Daoy (cell line): ENCODE results near the gene TMEM239. TPM values are rescaled to one million over a fixed set of nuclear protein-coding genes. Genes with fewer than 3 reads are reported as not detected.

Source experiments
- DNase-seq: peaks from one replicate; pipeline ENCODE4 v3.0.0-alpha.2; 2015; ENCODE audit warnings: low read depth
- total RNA-seq: library from RNA; depleted of rRNA; stranded (reverse); fragments of >200 nt; shearing (Covaris generic); gene quantifications from 2 replicates; pipeline ENCODE4 v1.2.3, GENCODE V29; 2014; rRNA removed

The TMEM239 gene
- total RNA-seq, 1 experiment from 2014 or later = not detected

DNA sequence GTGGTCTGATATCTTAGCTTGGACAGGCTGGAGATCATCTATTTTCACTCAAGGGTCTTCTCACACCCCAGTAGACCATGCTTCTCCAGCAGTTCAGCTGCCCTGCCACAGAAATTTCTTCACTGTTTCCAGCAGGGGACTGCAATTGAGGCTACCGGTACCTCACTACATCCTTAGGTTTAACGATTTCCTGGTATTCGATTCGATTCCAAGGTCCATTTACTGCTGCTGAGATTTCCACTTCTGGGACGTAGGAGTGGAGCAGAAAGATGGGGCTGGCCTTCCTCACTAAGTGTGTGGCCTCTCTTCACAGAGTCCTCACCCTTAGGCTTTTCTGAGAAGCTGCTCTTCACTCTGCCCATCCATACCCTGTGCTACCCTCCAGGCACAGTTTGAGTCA is 30.5 kb downstream of the TMEM239 start:
- DNase-seq = no peak

DNA sequence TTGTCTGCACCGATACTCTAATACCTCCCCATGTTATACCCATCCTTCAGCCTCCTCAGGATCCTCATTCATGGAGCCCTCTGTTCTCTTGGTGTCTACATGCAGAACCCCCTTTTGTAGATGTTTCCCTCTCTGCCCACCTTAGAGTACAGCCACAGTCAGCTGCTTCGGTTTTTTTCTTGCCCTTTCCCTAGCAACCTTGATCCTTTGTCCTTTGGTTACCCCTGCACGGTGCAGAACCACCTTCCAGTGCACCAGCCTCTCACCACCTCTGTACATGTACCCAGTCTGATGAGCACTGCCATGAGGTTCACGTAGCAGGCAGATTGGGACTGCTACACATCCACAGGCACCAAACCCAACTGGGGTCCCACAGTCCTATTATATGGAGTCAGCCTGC is 31.6 kb downstream of the TMEM239 start:
- no peak for DNase-seq

DNA sequence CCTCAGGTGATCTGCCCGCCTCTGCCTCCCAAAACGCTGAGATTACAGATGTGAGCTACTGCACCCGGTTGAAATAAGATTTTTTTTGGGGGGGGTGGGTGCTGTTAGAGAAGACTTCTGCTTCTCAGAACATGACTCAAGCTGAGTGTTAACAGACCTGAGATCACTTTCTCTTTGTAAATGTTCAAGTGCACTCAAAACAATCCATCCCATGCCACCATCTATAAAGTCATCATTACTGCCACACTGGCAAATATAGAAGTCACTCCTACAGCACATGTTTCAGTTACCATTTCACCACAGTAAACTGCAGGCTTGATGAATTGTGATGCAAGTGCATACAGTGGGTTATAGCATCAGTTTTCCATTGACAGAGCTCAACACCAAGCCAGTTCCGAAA is 33.4 kb downstream of the TMEM239 start:
- DNase-seq = no peak

DNA sequence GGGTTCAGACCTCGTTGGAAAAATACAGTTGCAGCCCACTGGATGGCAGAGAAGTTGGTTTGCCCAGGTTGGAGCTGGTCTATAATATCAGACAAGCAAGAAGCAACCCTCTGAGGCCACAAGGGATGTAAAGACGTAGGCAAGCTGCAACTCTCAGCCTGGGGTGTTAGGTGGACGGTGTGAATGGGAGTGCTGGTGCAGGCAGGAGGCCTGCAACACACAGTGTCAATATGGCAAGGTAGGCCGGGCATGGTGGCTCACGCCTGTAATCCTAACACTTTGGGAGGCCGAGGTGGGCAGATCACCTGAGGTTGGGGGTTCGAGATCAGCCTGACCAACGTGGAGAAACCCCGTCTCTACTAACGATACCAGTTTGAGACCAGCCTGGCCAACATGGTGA is 34.9 kb downstream of the TMEM239 start:
- DNase-seq = no peak

DNA sequence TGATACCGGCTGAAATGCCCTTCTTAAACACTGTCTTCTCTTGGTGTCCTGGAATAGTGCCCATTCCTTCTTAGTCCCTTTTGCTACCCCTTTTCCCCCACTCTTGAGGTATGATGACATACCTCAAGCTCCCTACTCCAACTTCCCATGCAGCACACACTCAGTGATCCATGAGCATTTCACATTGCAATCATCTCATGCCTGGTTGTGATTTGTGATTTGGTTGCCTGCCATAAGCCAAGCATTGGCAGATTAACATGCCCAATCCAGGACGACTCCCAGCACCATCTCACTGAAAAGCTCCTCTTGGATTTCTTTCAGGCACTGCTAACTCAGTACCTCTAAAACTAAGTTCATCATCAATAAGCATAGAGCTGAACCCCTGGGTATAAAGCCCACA is 42.4 kb downstream of the TMEM239 start:
- DNase-seq = no peak

DNA sequence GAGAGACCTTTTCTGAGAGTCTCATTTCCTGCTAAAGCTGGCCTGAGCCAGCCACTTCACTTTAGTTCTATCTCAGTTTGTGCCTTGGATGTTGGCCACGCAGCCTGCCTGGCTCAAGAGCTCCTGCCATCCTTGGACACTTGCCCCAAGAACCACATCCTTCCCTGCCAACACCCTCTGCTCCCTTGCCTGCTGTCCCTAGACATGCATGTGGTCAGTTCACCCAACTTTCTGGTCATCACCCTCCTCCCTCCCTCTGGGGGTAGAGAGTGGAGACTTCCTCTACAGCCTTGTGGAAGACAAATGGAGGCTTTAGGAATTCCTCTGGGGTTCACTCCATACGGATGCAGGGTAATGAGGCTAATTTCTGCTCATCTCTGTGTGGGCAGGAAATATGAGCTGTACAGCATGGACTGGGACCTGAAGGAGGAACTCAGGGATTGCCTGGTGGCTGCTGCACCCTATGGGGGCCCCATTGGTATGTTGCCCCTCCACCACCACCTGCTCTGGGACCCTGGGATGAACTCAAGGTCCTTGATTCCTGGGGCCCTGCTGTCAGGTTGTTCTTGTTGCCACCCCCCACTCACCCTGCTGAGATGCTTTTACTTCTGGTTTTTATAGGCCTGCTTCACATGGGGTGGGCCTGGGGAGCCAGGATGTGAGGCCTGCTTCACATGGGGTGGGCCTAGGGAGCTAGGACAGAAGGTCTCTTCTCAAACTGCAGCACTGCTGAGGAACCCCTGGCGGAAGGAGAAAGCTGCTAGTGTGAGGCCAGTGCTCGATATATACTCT is 43.4 kb downstream of the TMEM239 start:
- DNase-seq = no peak

DNA sequence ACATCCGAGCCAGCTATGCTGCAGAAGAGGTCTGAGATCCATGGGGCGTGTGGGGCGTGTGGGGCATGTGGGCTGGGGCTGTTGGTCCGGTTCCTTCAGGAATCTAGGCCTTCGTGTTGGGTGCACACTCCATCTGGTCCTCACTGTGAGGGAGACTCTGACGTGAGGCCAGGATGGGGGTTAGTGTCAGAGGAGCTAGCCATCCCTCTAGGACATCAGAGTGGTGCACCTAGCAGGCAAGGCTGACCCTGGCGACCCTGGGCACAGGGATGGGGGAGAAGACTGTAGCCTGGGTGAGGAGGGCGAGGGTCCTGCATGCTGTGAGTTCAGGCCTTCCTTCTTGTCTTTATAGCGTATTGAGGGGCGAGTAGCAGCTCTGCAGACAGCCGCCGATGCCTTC is 48.5 kb downstream of the TMEM239 start:
- no peak for DNase-seq

DNA sequence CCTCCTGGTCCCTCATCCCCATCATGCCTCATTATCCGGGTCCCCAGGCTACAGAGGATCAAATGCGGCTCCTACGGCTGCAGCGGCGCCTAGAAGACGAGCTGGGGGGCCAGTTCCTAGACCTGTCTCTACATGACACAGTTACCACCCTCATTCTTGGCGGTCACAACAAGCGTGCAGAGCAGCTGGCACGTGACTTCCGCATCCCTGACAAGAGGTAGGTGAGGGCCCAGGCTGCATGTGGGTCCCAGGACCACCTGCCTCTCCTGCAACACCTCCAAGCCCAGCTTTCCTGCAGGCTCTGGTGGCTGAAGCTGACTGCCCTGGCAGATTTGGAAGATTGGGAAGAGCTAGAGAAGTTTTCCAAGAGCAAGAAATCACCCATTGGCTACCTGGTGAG is 48.9 kb downstream of the TMEM239 start:
- no peak for DNase-seq

DNA sequence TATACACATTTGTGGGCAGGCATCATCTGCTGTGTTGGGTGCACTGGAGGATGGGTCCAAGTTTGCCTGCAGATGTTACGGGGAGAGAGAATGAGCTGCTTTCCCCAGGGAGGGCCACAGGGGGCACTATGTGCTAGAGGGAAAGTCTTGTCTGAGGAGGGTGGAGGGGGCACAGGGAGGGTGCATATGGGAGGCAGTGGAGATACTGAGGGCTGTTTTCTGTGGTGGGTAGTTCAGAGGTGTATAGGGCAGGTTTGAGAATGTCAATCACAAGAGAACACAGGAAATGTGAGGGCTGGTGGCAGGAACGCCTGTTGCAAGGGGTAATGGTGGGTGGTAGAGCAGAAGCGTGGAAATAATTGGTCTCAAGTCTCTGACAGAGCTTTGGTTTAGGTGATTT is 49.5 kb downstream of the TMEM239 start:
- no peak for DNase-seq

DNA sequence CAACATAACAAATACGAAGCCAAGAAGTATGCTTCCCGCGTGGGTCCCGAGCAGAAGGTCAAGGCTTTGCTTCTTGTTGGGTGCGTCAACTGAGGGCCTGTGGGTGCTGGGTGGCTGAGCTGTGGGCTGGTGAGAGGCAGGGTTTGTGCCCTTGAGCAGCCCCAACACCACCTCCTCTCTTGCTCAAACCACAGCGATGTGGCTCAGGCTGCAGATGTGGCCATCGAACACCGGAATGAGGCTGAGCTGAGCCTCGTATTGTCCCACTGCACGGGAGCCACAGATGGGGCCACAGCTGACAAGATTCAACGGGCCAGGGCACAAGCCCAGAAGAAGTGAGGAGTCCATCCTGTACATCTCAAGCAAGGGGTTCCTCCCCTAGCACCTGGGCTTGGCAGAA is 50.1 kb downstream of the TMEM239 start:
- DNase-seq = no peak

DNA sequence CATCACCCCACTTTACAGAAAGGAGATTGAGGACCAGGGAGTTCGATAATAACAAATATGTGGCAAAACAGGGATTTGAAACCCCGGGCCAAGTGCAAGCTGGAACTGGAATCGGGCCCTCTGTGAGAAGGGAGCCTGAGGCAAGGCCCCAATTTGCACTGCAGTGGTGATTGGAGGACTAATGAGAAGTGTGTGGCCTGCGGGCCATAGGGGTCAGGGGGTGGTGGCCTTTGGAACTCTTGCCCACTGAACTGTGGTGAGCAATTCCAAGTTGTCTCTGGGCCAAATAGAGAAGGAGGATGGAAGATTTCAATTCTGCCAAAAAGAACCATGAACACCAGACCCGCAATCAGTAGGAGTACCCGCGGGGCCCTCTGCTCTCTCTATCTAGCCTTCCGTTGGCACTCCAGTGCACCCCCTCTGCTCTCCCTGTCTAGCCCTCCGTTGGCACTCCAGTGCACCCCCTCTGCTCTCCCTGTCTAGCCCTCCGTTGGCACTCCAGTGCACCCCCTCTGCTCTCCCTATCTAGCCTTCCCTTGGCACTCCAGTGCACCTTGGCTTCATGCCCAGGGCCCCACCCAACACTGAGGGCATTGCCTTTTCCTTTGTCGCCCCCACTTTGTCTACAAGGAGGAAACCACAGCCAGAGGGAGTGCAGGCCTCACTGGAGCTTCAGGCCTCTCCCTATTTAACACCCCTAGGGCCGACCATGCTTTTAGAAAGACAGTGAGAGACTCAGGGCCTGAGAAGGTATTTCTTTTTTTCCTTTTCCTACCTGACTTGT is 51.1 kb downstream of the TMEM239 start:
- DNase-seq = peak; percentile 35

Other genes with a start within 250 kb of the TMEM239 start
- 340 and 360 TPM in 2 replicates for gene NOP56, start 163.7 kb upstream of the TMEM239 start, total RNA-seq
- gene IDH3B, start 152.1 kb upstream of the TMEM239 start, total RNA-seq = 181 and 228 TPM in 2 replicates
- gene EBF4, start 123.6 kb upstream of the TMEM239 start, total RNA-seq = 0.12 and 0.40 TPM in 2 replicates
- 2.0 and 2.7 TPM in 2 replicates for gene CPXM1, start 15.7 kb upstream of the TMEM239 start, total RNA-seq
- not detected in 2 replicates for gene C20orf141, start 1.4 kb upstream of the TMEM239 start, total RNA-seq
- gene PCED1A, start 24.3 kb downstream of the TMEM239 start, total RNA-seq = 13.9 and 15.9 TPM in 2 replicates
- gene VPS16, start 24.4 kb downstream of the TMEM239 start, total RNA-seq = 29.8 and 30.9 TPM in 2 replicates
- gene PTPRA, start 57.1 kb downstream of the TMEM239 start, total RNA-seq = 11.0 and 12.2 TPM in 2 replicates
- gene GNRH2, start 227.3 kb downstream of the TMEM239 start, total RNA-seq = not detected in 2 replicates
- gene MRPS26, start 229.7 kb downstream of the TMEM239 start, total RNA-seq = 98.0 and 109 TPM in 2 replicates